ENCODE data around the gene ABCG8. TPM values are rescaled to one million over a fixed set of nuclear protein-coding genes. Genes with fewer than 3 reads are reported as not detected.

Gene ABCG8
- total and polyA plus RNA-seq, 2 donors, result 0.01 TPM; not detected in 1

GRCh38 chr2:43837831-43838559 is 776 bp upstream of the ABCG8 start:
- no peak overlapping the region for H3K4me3 ChIP-seq (ENCODE audit: low read depth, low read length)
- no peaks in the 10 kb centered on the region for H3K4me1 ChIP-seq (ENCODE audit: insufficient read depth)
- H3K27ac ChIP-seq (ENCODE audit: low read depth), result no peak overlapping the region
- WGBS, result 86% methylated on average over 21 of the region's 21 CpGs
- H3K36me3 ChIP-seq (ENCODE audit: insufficient read depth), result no peaks in the 10 kb centered on the region
- DNase-seq (ENCODE audit: extremely low spot score), result no peak

GRCh38 chr2:43839776-43840564 is 1.2 kb downstream of the ABCG8 start:
- no peaks in the 10 kb centered on the region for H3K4me1 ChIP-seq (ENCODE audit: insufficient read depth)
- 76% methylated on average over 14 of the region's 14 CpGs for WGBS
- DNase-seq (ENCODE audit: extremely low spot score), result no peak

GRCh38 chr2:43840965-43841364 is 2.2 kb downstream of the ABCG8 start:
- no peaks in the 10 kb centered on the region for H3K36me3 ChIP-seq (ENCODE audit: insufficient read depth)
- no peak for DNase-seq (ENCODE audit: extremely low spot score)
- H3K4me1 ChIP-seq (ENCODE audit: insufficient read depth), result no peaks in the 10 kb centered on the region
- no peak overlapping the region for H3K4me3 ChIP-seq (ENCODE audit: low read depth, low read length)
- WGBS, result 66% methylated on average over 5 of the region's 5 CpGs
- H3K27ac ChIP-seq (ENCODE audit: low read depth), result no peak overlapping the region

More at GRCh38 chr2:43839776-43840564, 1.2 kb downstream of the ABCG8 start:
- Histone ChIP-seq H3K4me3 (ENCODE audit: low read depth, low read length) (no peak overlapping the region), H3K27ac (ENCODE audit: low read depth) (no peak overlapping the region), H3K36me3 (ENCODE audit: insufficient read depth) (no peaks in the 10 kb centered on the region)

DNA sequence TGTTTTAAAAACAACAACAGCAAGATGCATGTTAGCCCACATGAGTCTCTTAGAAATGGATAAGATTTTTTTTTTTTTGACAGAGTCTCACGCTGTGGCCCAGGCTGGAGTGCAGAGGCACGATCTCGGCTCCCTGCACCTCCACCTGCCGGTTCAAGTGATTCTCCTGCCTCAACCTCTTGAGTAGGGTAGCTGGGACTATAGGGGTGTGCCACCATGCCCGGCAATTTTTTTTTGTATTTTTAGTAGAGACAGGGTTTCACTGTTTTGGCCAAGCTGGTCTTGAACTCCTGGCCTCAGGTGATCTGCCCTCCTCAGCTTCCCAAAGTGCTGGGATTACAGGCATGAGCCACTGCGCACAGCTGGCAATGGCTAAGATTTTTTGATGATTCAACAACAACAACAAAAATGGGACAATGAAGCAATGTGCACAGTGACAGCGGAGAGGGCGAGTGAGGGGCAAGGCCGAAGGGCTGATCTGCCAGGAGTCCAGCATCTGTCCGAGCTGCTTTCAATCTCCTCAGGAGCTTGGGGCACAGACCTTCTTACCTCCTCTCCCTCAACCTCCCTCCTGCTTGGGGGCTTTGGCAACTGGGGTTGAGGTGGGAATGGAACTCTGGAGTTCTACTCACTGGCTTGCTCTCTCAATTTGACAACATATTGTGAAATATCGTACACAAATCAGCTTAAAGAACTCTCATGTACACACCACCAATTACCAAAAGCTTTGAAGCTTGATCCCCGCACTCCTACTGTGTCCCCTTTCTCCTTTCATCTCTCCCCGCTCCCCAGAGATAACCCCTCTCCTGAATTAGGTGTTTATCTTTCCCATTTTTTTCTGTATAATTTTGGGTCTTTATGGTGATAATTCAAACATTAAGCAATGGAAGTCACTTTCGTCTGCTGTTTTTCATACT is 3.4 kb downstream of the ABCG8 start:
- WGBS, result 87% methylated on average over 14 of the region's 14 CpGs
- DNase-seq (ENCODE audit: extremely low spot score), result no peak
- Histone ChIP-seq H3K27ac (ENCODE audit: low read depth) (no peak overlapping the region), H3K4me1 (ENCODE audit: insufficient read depth) (no peaks in the 10 kb centered on the region), H3K4me3 (ENCODE audit: low read depth, low read length) (no peak overlapping the region), H3K36me3 (ENCODE audit: insufficient read depth) (no peaks in the 10 kb centered on the region)

GRCh38 chr2:43842866-43843226 is 4.1 kb downstream of the ABCG8 start:
- WGBS, result 81% methylated on average over 9 of the region's 9 CpGs
- DNase-seq (ENCODE audit: extremely low spot score), result no peak
- Histone ChIP-seq H3K36me3 (ENCODE audit: insufficient read depth) (no peaks in the 10 kb centered on the region), H3K4me3 (ENCODE audit: low read depth, low read length) (no peak overlapping the region), H3K4me1 (ENCODE audit: insufficient read depth) (no peaks in the 10 kb centered on the region), H3K27ac (ENCODE audit: low read depth) (no peak overlapping the region)

GRCh38 chr2:43845181-43845580 is 6.4 kb downstream of the ABCG8 start:
- 73% methylated on average over 1 of the region's 1 CpG for WGBS
- no peaks in the 10 kb centered on the region for H3K36me3 ChIP-seq (ENCODE audit: insufficient read depth)
- no peak overlapping the region for H3K27ac ChIP-seq (ENCODE audit: low read depth)
- DNase-seq (ENCODE audit: extremely low spot score), result no peak
- no peaks in the 10 kb centered on the region for H3K4me1 ChIP-seq (ENCODE audit: insufficient read depth)
- H3K4me3 ChIP-seq (ENCODE audit: low read depth, low read length), result no peak overlapping the region

DNA sequence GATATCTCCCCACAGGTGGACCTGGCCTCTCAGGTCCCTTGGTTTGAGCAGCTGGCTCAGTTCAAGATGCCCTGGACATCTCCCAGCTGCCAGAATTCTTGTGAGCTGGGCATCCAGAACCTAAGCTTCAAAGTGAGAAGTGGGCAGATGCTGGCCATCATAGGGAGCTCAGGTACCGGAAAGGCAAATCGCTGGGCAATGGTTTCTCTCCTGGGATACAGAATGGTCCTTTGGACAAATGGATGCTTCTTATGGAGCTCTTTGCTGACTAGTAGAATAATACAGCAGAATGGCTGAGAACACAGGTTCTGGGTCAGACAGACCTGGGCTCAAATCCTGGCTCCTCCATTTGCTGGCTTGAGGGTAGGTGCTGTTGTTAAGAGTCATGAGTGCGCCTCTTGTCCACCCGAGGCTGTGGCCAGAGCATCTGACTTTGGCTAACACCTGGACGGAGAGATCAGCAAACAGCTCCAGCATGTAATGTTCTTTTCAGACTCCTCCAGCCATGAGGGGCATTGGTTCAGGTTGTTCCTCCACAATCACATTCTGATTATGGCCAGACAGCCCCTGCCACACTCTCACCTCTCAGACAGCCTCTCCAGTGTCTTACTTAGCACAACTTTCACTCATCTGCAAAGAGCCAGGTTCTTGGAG is 7.5 kb downstream of the ABCG8 start:
- H3K36me3 ChIP-seq (ENCODE audit: insufficient read depth), result no peaks in the 10 kb centered on the region
- no peak for DNase-seq (ENCODE audit: extremely low spot score)
- H3K27ac ChIP-seq (ENCODE audit: low read depth), result no peak overlapping the region
- no peaks in the 10 kb centered on the region for H3K4me1 ChIP-seq (ENCODE audit: insufficient read depth)
- 88% methylated on average over 5 of the region's 5 CpGs for WGBS
- H3K4me3 ChIP-seq (ENCODE audit: low read depth, low read length), result no peak overlapping the region

GRCh38 chr2:43848214-43848613 is 9.4 kb downstream of the ABCG8 start:
- no peak overlapping the region for H3K4me3 ChIP-seq (ENCODE audit: low read depth, low read length)

DNA sequence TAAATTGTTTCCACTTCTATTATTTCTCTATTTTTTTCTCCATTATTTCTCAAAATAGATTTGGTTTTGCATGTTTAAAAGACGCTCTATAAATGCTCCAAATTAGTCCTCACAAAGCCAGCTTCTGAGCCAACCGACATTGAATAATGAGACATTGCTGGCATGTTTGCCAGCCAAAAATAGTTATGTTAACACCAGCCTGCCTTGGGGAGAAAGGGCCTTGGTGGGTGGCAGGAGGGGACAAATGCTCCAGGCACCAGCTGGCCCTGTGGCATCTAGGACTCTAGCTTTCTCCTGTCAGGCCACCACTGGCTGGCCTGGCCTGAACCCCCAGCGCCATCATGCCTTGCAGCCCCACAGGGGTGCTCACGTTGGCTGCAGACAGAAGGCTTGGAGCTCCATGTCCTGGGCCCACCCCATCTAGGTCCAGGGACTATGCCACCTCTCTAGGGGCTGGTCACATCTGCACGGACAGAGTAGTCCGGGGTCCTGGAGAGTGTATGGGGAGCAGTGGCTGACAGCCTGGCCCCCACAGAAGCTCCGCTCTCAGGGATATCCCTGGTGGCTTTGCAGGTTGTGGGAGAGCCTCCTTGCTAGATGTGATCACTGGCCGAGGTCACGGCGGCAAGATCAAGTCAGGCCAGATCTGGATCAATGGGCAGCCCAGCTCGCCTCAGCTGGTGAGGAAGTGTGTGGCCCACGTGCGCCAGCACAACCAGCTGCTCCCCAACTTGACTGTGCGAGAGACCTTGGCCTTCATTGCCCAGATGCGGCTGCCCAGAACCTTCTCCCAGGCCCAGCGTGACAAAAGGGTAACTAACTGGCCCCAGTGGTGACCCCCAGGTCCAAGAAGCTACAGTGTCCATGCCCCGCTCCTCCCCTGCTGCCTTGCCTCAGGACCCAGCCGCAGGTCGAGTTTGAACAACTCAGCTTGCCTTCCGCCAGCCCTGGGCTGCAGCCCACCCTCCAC is 12.5 kb downstream of the ABCG8 start:
- Histone ChIP-seq H3K4me3 (ENCODE audit: low read depth, low read length) (no peak overlapping the region), H3K27ac (ENCODE audit: low read depth) (no peak overlapping the region), H3K36me3 (ENCODE audit: insufficient read depth) (no peaks in the 10 kb centered on the region), H3K4me1 (ENCODE audit: insufficient read depth) (no peaks in the 10 kb centered on the region)
- WGBS, result 89% methylated on average over 20 of the region's 20 CpGs
- no peak for DNase-seq (ENCODE audit: extremely low spot score)

More at GRCh38 chr2:43848214-43848613, 9.4 kb downstream of the ABCG8 start:
- Histone ChIP-seq H3K4me1 (ENCODE audit: insufficient read depth) (no peaks in the 10 kb centered on the region), H3K36me3 (ENCODE audit: insufficient read depth) (no peaks in the 10 kb centered on the region), H3K27ac (ENCODE audit: low read depth) (no peak overlapping the region)
- no peak for DNase-seq (ENCODE audit: extremely low spot score)
- WGBS, result 36% methylated on average over 1 of the region's 1 CpG

DNA sequence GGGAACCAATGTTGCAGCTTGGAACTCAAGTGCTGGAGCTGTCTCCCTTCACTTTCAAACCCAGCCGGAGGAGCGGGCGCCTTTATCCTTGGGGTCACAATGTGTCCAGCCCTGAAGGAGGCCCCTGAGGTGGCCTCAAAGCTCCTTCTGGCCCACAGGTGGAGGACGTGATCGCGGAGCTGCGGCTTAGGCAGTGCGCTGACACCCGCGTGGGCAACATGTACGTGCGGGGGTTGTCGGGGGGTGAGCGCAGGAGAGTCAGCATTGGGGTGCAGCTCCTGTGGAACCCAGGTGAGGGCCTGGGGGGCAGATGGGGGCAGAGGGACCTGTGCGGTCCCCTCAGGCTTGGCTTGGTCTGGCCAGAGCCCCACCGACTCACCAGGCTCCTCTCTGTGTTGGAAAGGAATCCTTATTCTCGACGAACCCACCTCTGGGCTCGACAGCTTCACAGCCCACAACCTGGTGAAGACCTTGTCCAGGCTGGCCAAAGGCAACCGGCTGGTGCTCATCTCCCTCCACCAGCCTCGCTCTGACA is 13.5 kb downstream of the ABCG8 start:
- Histone ChIP-seq H3K4me3 (ENCODE audit: low read depth, low read length) (no peak overlapping the region), H3K27ac (ENCODE audit: low read depth) (no peak overlapping the region), H3K4me1 (ENCODE audit: insufficient read depth) (no peaks in the 10 kb centered on the region), H3K36me3 (ENCODE audit: insufficient read depth) (no peaks in the 10 kb centered on the region)
- no peak for DNase-seq (ENCODE audit: extremely low spot score)
- WGBS, result 90% methylated on average over 21 of the region's 21 CpGs

DNA sequence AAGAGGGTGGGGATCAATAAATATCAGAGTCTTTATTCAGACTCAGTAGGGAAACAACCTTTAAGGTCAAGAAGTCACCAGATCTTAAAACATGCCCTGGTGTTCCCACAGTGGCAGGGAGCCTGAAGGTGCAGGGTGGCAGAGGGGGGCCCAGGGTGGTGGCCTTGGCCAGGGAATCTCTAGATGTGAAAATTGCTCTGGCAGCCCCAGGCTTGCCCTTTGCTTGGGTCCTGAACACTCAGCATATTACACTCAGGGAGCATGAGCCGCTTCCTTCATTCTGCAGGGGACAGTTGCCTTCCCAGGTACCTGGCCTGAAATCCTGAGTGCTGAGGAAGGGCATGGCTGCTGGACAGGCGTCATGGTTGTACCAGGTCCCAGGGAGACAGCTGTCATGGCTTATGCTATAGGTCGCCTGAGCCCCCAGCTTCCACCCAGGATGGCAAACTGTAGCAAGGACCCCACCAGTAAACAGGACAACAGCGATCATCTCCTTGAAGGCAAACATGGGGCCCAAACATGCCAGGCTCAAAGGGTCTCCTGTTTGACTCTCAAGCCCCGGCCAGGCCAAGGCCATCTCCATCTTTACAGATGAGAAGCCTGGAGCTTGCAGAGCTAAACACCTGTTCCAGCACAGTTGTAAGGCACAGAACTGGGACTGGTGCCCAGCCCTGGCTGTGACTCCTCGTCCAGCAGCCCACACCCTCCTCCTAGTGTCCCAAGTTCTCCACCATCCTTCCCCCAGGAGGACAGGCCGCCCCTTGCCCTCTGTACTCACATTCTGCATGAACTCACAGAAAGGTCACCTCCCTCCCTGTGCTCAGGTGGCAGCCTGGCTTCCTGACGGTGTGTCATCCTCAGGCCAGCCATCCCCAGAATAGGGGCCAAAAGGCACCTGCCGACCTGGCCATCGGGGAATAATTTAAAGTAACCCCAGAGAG is 14.6 kb downstream of the ABCG8 start:
- no peaks in the 10 kb centered on the region for H3K4me1 ChIP-seq (ENCODE audit: insufficient read depth)
- H3K36me3 ChIP-seq (ENCODE audit: insufficient read depth), result no peaks in the 10 kb centered on the region
- no peak overlapping the region for H3K4me3 ChIP-seq (ENCODE audit: low read depth, low read length)
- no peak for DNase-seq (ENCODE audit: extremely low spot score)
- H3K27ac ChIP-seq (ENCODE audit: low read depth), result no peak overlapping the region
- WGBS, result 85% methylated on average over 10 of the region's 10 CpGs

Measured in urinary bladder (tissue), 4 donors.